ENCODE data around the gene CTBP2. TPM values are rescaled to one million over a fixed set of nuclear protein-coding genes. Genes with fewer than 3 reads are reported as not detected.
A peak's percentile ranks its signal among the peaks of the same experiment; 100 is the strongest.

The CTBP2 gene
- total RNA-seq, 1 experiment from 2014 or later = 78.7 TPM

GRCh38 chr10:125010362-125010761 is 150.0 kb downstream of the CTBP2 start:
- intact Hi-C loops (cut with micrococcal nuclease; ENCODE audit: unreplicated experiment) = no loop called here
- H3K9me3 Mint-ChIP-seq (ENCODE audit: low read depth, unreplicated experiment) = no peaks in the 10 kb centered on the region
- no TSS peak for BruUV-seq (replicated peaks)
- H3K27ac Mint-ChIP-seq (ENCODE audit: unreplicated experiment) = peak overlapping the region; percentile 23
- H3K4me1 Mint-ChIP-seq (ENCODE audit: low read depth, unreplicated experiment) = peaks cover 18% of the 10 kb centered on the region
- H3K36me3 Mint-ChIP-seq (ENCODE audit: insufficient read depth, unreplicated experiment) = peaks cover 15% of the 10 kb centered on the region
- no peak for DNase-seq
- CTCF ChIA-PET = no interaction called here
- TF ChIP-seq CTCF (IDR thresholded peaks at IDR 0.05; ENCODE audit: unreplicated experiment) = no peak
- no peaks in the 10 kb centered on the region for H3K27me3 Mint-ChIP-seq (ENCODE audit: unreplicated experiment)
- no peak overlapping the region for H3K4me3 Mint-ChIP-seq (ENCODE audit: low read depth, unreplicated experiment)

GRCh38 chr10:125009661-125010161 is 150.7 kb downstream of the CTBP2 start:
- Mint-ChIP-seq H3K4me1 (ENCODE audit: low read depth, unreplicated experiment) (peaks cover 18% of the 10 kb centered on the region), H3K4me3 (ENCODE audit: low read depth, unreplicated experiment) (no peak overlapping the region), H3K27ac (ENCODE audit: unreplicated experiment) (no peak overlapping the region), H3K9me3 (ENCODE audit: low read depth, unreplicated experiment) (no peaks in the 10 kb centered on the region), H3K36me3 (ENCODE audit: insufficient read depth, unreplicated experiment) (peaks cover 15% of the 10 kb centered on the region), H3K27me3 (ENCODE audit: unreplicated experiment) (no peaks in the 10 kb centered on the region)
- DNase-seq = no peak
- CTCF ChIA-PET = interaction anchor here (0.6 kb wide), 1 partner anchor 83 kb away, joined by 3 read pairs; no protein-coding TSS in a partner anchor
- no TSS peak for BruUV-seq (replicated peaks)
- intact Hi-C loops (cut with micrococcal nuclease; ENCODE audit: unreplicated experiment) = no loop called here
- no peak for TF ChIP-seq CTCF (IDR thresholded peaks at IDR 0.05; ENCODE audit: unreplicated experiment)

- peak; percentile 19 for DNase-seq
Observed at GRCh38 chr10:125008689-125009638, 151.4 kb downstream of the CTBP2 start.

GRCh38 chr10:125007436-125007835 is 152.9 kb downstream of the CTBP2 start:
- no peak for DNase-seq
- no TSS peak for BruUV-seq (replicated peaks)
- Mint-ChIP-seq H3K4me3 (ENCODE audit: low read depth, unreplicated experiment) (no peak overlapping the region), H3K9me3 (ENCODE audit: low read depth, unreplicated experiment) (no peaks in the 10 kb centered on the region), H3K36me3 (ENCODE audit: insufficient read depth, unreplicated experiment) (peaks cover 15% of the 10 kb centered on the region), H3K27ac (ENCODE audit: unreplicated experiment) (no peak overlapping the region), H3K27me3 (ENCODE audit: unreplicated experiment) (no peaks in the 10 kb centered on the region), H3K4me1 (ENCODE audit: low read depth, unreplicated experiment) (peaks cover 18% of the 10 kb centered on the region)
- CTCF ChIA-PET = no interaction called here
- TF ChIP-seq CTCF (IDR thresholded peaks at IDR 0.05; ENCODE audit: unreplicated experiment) = no peak
- intact Hi-C loops (cut with micrococcal nuclease; ENCODE audit: unreplicated experiment) = no loop called here

More at GRCh38 chr10:125008689-125009638, 151.4 kb downstream of the CTBP2 start:
- no peak overlapping the region for H3K4me3 Mint-ChIP-seq (ENCODE audit: low read depth, unreplicated experiment)
- H3K4me1 Mint-ChIP-seq (ENCODE audit: low read depth, unreplicated experiment) = peaks cover 18% of the 10 kb centered on the region
- TF ChIP-seq CTCF (IDR thresholded peaks at IDR 0.05; ENCODE audit: unreplicated experiment) = no peak
- H3K27ac Mint-ChIP-seq (ENCODE audit: unreplicated experiment) = peak overlapping the region; percentile 63
- H3K9me3 Mint-ChIP-seq (ENCODE audit: low read depth, unreplicated experiment) = no peaks in the 10 kb centered on the region
- no peaks in the 10 kb centered on the region for H3K27me3 Mint-ChIP-seq (ENCODE audit: unreplicated experiment)
- peaks cover 15% of the 10 kb centered on the region for H3K36me3 Mint-ChIP-seq (ENCODE audit: insufficient read depth, unreplicated experiment)
- BruUV-seq (replicated peaks) = no TSS peak
- CTCF ChIA-PET = interaction anchor here (0.6 kb wide), 2 partner anchors 83 to 347 kb away, joined by 3 to 5 read pairs; no protein-coding TSS in a partner anchor
- intact Hi-C loops (cut with micrococcal nuclease; ENCODE audit: unreplicated experiment) = no loop called here

All from Calu3 (cell line).